Thyroid gland (tissue), 4 donors: ENCODE data around the gene FAXDC2.

ENCODE experiments used
- CTCF ChIP-seq, 6 experiments: fragments of 200-600 bp in 3 of 6; fragments of 450-650 bp in 3 of 6; sonication (generic) in 3 of 6; IDR thresholded peaks; one replicate each; pipeline ENCODE4 v1.5.1; 2016 to 2019; ENCODE audit warnings: antibody characterized with exemption in 6 of 6, mild to moderate bottlenecking in 2 of 6, inconsistent platforms in 1 of 6, moderate library complexity in 1 of 6
- POLR2A ChIP-seq, 2 donors: fragments of 450-650 bp; IDR thresholded peaks; one replicate each; pipeline ENCODE4 v1.6.1; 2017; ENCODE audit warnings: antibody characterized with exemption in 2 of 2, mild to moderate bottlenecking in 2 of 2, moderate library complexity in 1 of 2

- TF ChIP-seq CTCF (IDR thresholded peaks at IDR 0.05) (no peak), POLR2A (IDR thresholded peaks at IDR 0.05) (no peak)
Observed at GRCh38 chr5:154784856-154785255, 65.5 kb downstream of the FAXDC2 start.
